Activated naive CD8-positive, alpha-beta T cell (primary cell): ENCODE data around the gene IL2RA.
A peak's percentile ranks its signal among the peaks of the same experiment; 100 is the strongest.

Experiments
- H3K27ac Mint-ChIP-seq: one replicate; pipeline ENCODE4 v1.8.0; 2021; ENCODE audit warnings: mixed read lengths
- H3K27me3 Mint-ChIP-seq: one replicate; pipeline ENCODE4 v1.8.0; 2021; ENCODE audit warnings: mixed read lengths
- H3K36me3 Mint-ChIP-seq: one replicate; pipeline ENCODE4 v1.8.0; 2021; ENCODE audit warnings: mixed read lengths
- H3K4me1 Mint-ChIP-seq: one replicate; pipeline ENCODE4 v1.8.0; 2021; ENCODE audit warnings: low read depth, mixed read lengths
- H3K4me3 Mint-ChIP-seq: one replicate; pipeline ENCODE4 v1.8.0; 2021; ENCODE audit warnings: mild to moderate bottlenecking, mixed read lengths
- H3K9me3 Mint-ChIP-seq: one replicate; pipeline ENCODE4 v1.8.0; 2021; ENCODE audit warnings: low read depth, mixed read lengths

IL2RA gene

GRCh38 chr10:6025683-6026255 is 36.4 kb downstream of the IL2RA start:
- Mint-ChIP-seq H3K27ac (no peak overlapping the region), H3K4me1 (peaks cover 13% of the 10 kb centered on the region), H3K4me3 (no peak overlapping the region), H3K27me3 (no peaks in the 10 kb centered on the region), H3K9me3 (no peaks in the 10 kb centered on the region), H3K36me3 (peaks cover 47% of the 10 kb centered on the region)

GRCh38 chr10:6024334-6024682 is 37.9 kb downstream of the IL2RA start:
- no peaks in the 10 kb centered on the region for H3K9me3 Mint-ChIP-seq
- peaks cover 41% of the 10 kb centered on the region for H3K36me3 Mint-ChIP-seq
- H3K27ac Mint-ChIP-seq: no peak overlapping the region
- H3K4me3 Mint-ChIP-seq: no peak overlapping the region
- peaks cover 13% of the 10 kb centered on the region for H3K4me1 Mint-ChIP-seq
- no peaks in the 10 kb centered on the region for H3K27me3 Mint-ChIP-seq

GRCh38 chr10:6023661-6024333 is 38.4 kb downstream of the IL2RA start:
- Mint-ChIP-seq H3K27ac (no peak overlapping the region), H3K4me3 (no peak overlapping the region), H3K9me3 (no peaks in the 10 kb centered on the region), H3K27me3 (no peaks in the 10 kb centered on the region), H3K4me1 (peaks cover 17% of the 10 kb centered on the region), H3K36me3 (peaks cover 46% of the 10 kb centered on the region)

- Mint-ChIP-seq H3K4me1 (peaks cover 16% of the 10 kb centered on the region), H3K27ac (no peak overlapping the region)
Measured at GRCh38 chr10:6022660-6023059, 39.5 kb downstream of the IL2RA start.

GRCh38 chr10:6020826-6021225 is 41.3 kb downstream of the IL2RA start:
- no peaks in the 10 kb centered on the region for H3K27me3 Mint-ChIP-seq
- H3K36me3 Mint-ChIP-seq: peaks cover 42% of the 10 kb centered on the region
- H3K27ac Mint-ChIP-seq: no peak overlapping the region
- no peaks in the 10 kb centered on the region for H3K9me3 Mint-ChIP-seq
- H3K4me3 Mint-ChIP-seq: no peak overlapping the region
- H3K4me1 Mint-ChIP-seq: peaks cover 20% of the 10 kb centered on the region

More at GRCh38 chr10:6022660-6023059, 39.5 kb downstream of the IL2RA start:
- Mint-ChIP-seq H3K27me3 (no peaks in the 10 kb centered on the region), H3K9me3 (no peaks in the 10 kb centered on the region), H3K36me3 (peaks cover 42% of the 10 kb centered on the region), H3K4me3 (no peak overlapping the region)

GRCh38 chr10:6019796-6020195 is 42.4 kb downstream of the IL2RA start:
- H3K27ac Mint-ChIP-seq: no peak overlapping the region
- peaks cover 30% of the 10 kb centered on the region for H3K4me1 Mint-ChIP-seq
- no peaks in the 10 kb centered on the region for H3K9me3 Mint-ChIP-seq
- H3K4me3 Mint-ChIP-seq: no peak overlapping the region
- peaks cover 47% of the 10 kb centered on the region for H3K36me3 Mint-ChIP-seq
- H3K27me3 Mint-ChIP-seq: no peaks in the 10 kb centered on the region

- no peak overlapping the region for H3K4me3 Mint-ChIP-seq
- H3K9me3 Mint-ChIP-seq: no peaks in the 10 kb centered on the region
- peaks cover 45% of the 10 kb centered on the region for H3K36me3 Mint-ChIP-seq
- peaks cover 36% of the 10 kb centered on the region for H3K4me1 Mint-ChIP-seq
- H3K27me3 Mint-ChIP-seq: no peaks in the 10 kb centered on the region
- H3K27ac Mint-ChIP-seq: peak overlapping the region; percentile 25
Measured at GRCh38 chr10:6019010-6019782, 43.0 kb downstream of the IL2RA start.

GRCh38 chr10:6018422-6018821 is 43.7 kb downstream of the IL2RA start:
- Mint-ChIP-seq H3K9me3 (no peaks in the 10 kb centered on the region), H3K4me1 (peaks cover 40% of the 10 kb centered on the region), H3K27ac (no peak overlapping the region), H3K4me3 (no peak overlapping the region), H3K27me3 (no peaks in the 10 kb centered on the region), H3K36me3 (peaks cover 41% of the 10 kb centered on the region)

GRCh38 chr10:6017781-6018354 is 44.3 kb downstream of the IL2RA start:
- Mint-ChIP-seq H3K4me3 (no peak overlapping the region), H3K4me1 (peaks cover 40% of the 10 kb centered on the region), H3K9me3 (no peaks in the 10 kb centered on the region), H3K27ac (no peak overlapping the region), H3K36me3 (peaks cover 42% of the 10 kb centered on the region), H3K27me3 (no peaks in the 10 kb centered on the region)

- Mint-ChIP-seq H3K36me3 (peaks cover 35% of the 10 kb centered on the region), H3K9me3 (no peaks in the 10 kb centered on the region), H3K27me3 (no peaks in the 10 kb centered on the region), H3K4me1 (peaks cover 55% of the 10 kb centered on the region), H3K27ac (peak overlapping the region; percentile 94), H3K4me3 (peak overlapping the region; percentile 42)
Measured at GRCh38 chr10:6014241-6014761, 47.9 kb downstream of the IL2RA start.

GRCh38 chr10:6013413-6014192 is 48.6 kb downstream of the IL2RA start:
- H3K4me3 Mint-ChIP-seq: no peak overlapping the region
- peaks cover 28% of the 10 kb centered on the region for H3K36me3 Mint-ChIP-seq
- H3K9me3 Mint-ChIP-seq: no peaks in the 10 kb centered on the region
- H3K27ac Mint-ChIP-seq: peak overlapping the region; percentile 94
- H3K27me3 Mint-ChIP-seq: no peaks in the 10 kb centered on the region
- peaks cover 56% of the 10 kb centered on the region for H3K4me1 Mint-ChIP-seq

GRCh38 chr10:6012121-6012905 is 49.9 kb downstream of the IL2RA start:
- Mint-ChIP-seq H3K36me3 (peaks cover 27% of the 10 kb centered on the region), H3K27me3 (no peaks in the 10 kb centered on the region), H3K9me3 (no peaks in the 10 kb centered on the region), H3K4me1 (peaks cover 56% of the 10 kb centered on the region), H3K4me3 (no peak overlapping the region), H3K27ac (peak overlapping the region; percentile 66)

- Mint-ChIP-seq H3K4me3 (no peak overlapping the region), H3K27ac (peak overlapping the region; percentile 66), H3K4me1 (peaks cover 51% of the 10 kb centered on the region), H3K9me3 (peaks cover 3% of the 10 kb centered on the region), H3K36me3 (peaks cover 25% of the 10 kb centered on the region), H3K27me3 (no peaks in the 10 kb centered on the region)
Measured at GRCh38 chr10:6011558-6011957, 50.6 kb downstream of the IL2RA start.

GRCh38 chr10:6010569-6010968 is 51.6 kb downstream of the IL2RA start:
- Mint-ChIP-seq H3K27ac (no peak overlapping the region), H3K27me3 (no peaks in the 10 kb centered on the region), H3K36me3 (peaks cover 20% of the 10 kb centered on the region), H3K4me1 (peaks cover 43% of the 10 kb centered on the region), H3K9me3 (peaks cover 3% of the 10 kb centered on the region), H3K4me3 (no peak overlapping the region)
